GM12872 (cell line): ENCODE data around the gene ABCG8.

Experiments used
- CTCF ChIP-seq: IDR thresholded peaks from 3 replicates; pipeline ENCODE4 v1.5.1; 2011; ENCODE audit warnings: low read depth, mild to moderate bottlenecking, low read length, moderate library complexity; ENCODE audit not compliant: insufficient read depth

Gene ABCG8

GRCh38 chr2:43839776-43840564, 1.2 kb downstream of the ABCG8 start:
- TF ChIP-seq CTCF = no peak

DNA sequence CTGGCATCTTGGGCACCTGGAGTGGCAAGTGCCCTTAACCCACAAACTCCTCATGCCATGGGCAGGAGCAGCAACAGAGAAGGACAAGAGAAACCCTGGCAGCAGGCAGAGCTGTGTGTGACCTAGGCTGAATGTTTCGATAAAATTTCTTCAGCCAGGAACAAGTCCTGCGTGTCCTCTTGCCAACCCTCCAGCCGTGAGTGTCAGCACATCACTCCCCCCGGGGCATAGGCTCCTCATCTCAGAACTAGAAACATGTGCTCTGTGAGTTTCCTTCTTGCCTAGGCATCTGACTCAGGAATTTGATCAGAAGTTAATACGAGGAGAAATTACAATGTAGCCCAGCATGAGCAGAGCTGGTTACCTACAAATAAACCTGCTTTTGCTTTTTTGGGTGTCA, 2.2 kb downstream of the ABCG8 start:
- no peak for TF ChIP-seq CTCF

DNA sequence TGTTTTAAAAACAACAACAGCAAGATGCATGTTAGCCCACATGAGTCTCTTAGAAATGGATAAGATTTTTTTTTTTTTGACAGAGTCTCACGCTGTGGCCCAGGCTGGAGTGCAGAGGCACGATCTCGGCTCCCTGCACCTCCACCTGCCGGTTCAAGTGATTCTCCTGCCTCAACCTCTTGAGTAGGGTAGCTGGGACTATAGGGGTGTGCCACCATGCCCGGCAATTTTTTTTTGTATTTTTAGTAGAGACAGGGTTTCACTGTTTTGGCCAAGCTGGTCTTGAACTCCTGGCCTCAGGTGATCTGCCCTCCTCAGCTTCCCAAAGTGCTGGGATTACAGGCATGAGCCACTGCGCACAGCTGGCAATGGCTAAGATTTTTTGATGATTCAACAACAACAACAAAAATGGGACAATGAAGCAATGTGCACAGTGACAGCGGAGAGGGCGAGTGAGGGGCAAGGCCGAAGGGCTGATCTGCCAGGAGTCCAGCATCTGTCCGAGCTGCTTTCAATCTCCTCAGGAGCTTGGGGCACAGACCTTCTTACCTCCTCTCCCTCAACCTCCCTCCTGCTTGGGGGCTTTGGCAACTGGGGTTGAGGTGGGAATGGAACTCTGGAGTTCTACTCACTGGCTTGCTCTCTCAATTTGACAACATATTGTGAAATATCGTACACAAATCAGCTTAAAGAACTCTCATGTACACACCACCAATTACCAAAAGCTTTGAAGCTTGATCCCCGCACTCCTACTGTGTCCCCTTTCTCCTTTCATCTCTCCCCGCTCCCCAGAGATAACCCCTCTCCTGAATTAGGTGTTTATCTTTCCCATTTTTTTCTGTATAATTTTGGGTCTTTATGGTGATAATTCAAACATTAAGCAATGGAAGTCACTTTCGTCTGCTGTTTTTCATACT, 3.4 kb downstream of the ABCG8 start:
- TF ChIP-seq CTCF = no peak

- no peak for TF ChIP-seq CTCF
Observed at GRCh38 chr2:43842866-43843226, 4.1 kb downstream of the ABCG8 start.

- TF ChIP-seq CTCF = no peak
Observed at GRCh38 chr2:43845181-43845580, 6.4 kb downstream of the ABCG8 start.

DNA sequence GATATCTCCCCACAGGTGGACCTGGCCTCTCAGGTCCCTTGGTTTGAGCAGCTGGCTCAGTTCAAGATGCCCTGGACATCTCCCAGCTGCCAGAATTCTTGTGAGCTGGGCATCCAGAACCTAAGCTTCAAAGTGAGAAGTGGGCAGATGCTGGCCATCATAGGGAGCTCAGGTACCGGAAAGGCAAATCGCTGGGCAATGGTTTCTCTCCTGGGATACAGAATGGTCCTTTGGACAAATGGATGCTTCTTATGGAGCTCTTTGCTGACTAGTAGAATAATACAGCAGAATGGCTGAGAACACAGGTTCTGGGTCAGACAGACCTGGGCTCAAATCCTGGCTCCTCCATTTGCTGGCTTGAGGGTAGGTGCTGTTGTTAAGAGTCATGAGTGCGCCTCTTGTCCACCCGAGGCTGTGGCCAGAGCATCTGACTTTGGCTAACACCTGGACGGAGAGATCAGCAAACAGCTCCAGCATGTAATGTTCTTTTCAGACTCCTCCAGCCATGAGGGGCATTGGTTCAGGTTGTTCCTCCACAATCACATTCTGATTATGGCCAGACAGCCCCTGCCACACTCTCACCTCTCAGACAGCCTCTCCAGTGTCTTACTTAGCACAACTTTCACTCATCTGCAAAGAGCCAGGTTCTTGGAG, 7.5 kb downstream of the ABCG8 start:
- no peak for TF ChIP-seq CTCF

GRCh38 chr2:43848214-43848613, 9.4 kb downstream of the ABCG8 start:
- no peak for TF ChIP-seq CTCF
